Neural progenitor cell (in vitro differentiated cells): ENCODE results near the gene NKAIN4. TPM values are rescaled to one million over a fixed set of nuclear protein-coding genes. Genes with fewer than 3 reads are reported as not detected.
A peak's percentile ranks its signal among the peaks of the same experiment; 100 is the strongest.

Source experiments
- DNase-seq: peaks from one replicate; pipeline ENCODE4 v3.0.0-alpha.2; 2016; ENCODE audit warnings: low spot score
- H2AFZ ChIP-seq: fragments of 200-600 bp; sonication (generic); replicated peaks from 2 replicates; pipeline ENCODE4 v1.6.1; 2016; ENCODE audit warnings: antibody characterized with exemption
- H3F3A ChIP-seq: fragments of 200-600 bp; sonication (generic); 2 replicates; pipeline ENCODE4 v1.6.1; 2016; ENCODE audit warnings: antibody characterized with exemption, low read depth
- H3K27ac ChIP-seq: fragments of 200-600 bp; sonication (generic); 2 replicates; pipeline ENCODE4 v1.5.1; 2016; ENCODE audit warnings: mild to moderate bottlenecking
- H3K27me3 ChIP-seq: fragments of 200-600 bp; sonication (generic); 2 replicates; pipeline ENCODE4 v1.6.1; 2016; ENCODE audit warnings: mild to moderate bottlenecking, moderate library complexity
- H3K36me3 ChIP-seq: fragments of 200-600 bp; sonication (generic); 2 replicates; pipeline ENCODE4 v1.5.1; 2016
- H3K4me1 ChIP-seq: fragments of 200-600 bp; sonication (generic); 2 replicates; pipeline ENCODE4 v1.6.1; 2016; ENCODE audit warnings: mixed run types
- H3K4me2 ChIP-seq: fragments of 200-600 bp; sonication (generic); 2 replicates; pipeline ENCODE4 v1.6.1; 2016
- H3K4me3 ChIP-seq: fragments of 200-600 bp; sonication (generic); 2 replicates; pipeline ENCODE4 v1.5.1; 2016
- H3K79me2 ChIP-seq: fragments of 200-600 bp; sonication (generic); 2 replicates; pipeline ENCODE4 v1.6.1; 2016; ENCODE audit warnings: low read depth
- H3K9ac ChIP-seq: fragments of 200-600 bp; sonication (generic); 2 replicates; pipeline ENCODE4 v1.6.1; 2016
- H3K9me3 ChIP-seq: fragments of 200-600 bp; sonication (generic); 2 replicates; pipeline ENCODE4 v1.5.1; 2016; ENCODE audit warnings: low read depth
- H4K20me1 ChIP-seq: fragments of 200-600 bp; sonication (generic); 2 replicates; pipeline ENCODE4 v1.6.1; 2016; ENCODE audit warnings: low read depth
- H3K27ac Mint-ChIP-seq: 3 replicates; pipeline ENCODE4 v1.8.0; 2021; ENCODE audit warnings: mixed read lengths
- H3K27me3 Mint-ChIP-seq: 2 replicates; pipeline ENCODE4 v1.8.0; 2022; ENCODE audit warnings: low read depth, mild to moderate bottlenecking, inconsistent platforms, moderate library complexity, mixed read lengths; ENCODE audit not compliant: insufficient read depth
- H3K36me3 Mint-ChIP-seq: 3 replicates; pipeline ENCODE4 v1.8.0; 2021; ENCODE audit warnings: mixed read lengths
- H3K4me1 Mint-ChIP-seq: 3 replicates; pipeline ENCODE4 v1.8.0; 2021; ENCODE audit warnings: mixed read lengths
- H3K4me3 Mint-ChIP-seq: 3 replicates; pipeline ENCODE4 v1.8.0; 2021; ENCODE audit warnings: mild to moderate bottlenecking, moderate library complexity, mixed read lengths
- H3K9me3 Mint-ChIP-seq: 3 replicates; pipeline ENCODE4 v1.8.0; 2020; ENCODE audit warnings: mixed read lengths
- EZH2 ChIP-seq: fragments of 200-600 bp; sonication (generic); IDR thresholded peaks from 2 replicates; pipeline ENCODE4 v1.6.1; 2017; ENCODE audit warnings: antibody characterized with exemption, mild to moderate bottlenecking, moderate library complexity
- EZH2phosphoT487 ChIP-seq: fragments of 200-600 bp; sonication (generic); IDR thresholded peaks from 2 replicates; pipeline ENCODE4 v1.6.1; 2017; ENCODE audit warnings: antibody characterized with exemption
- total RNA-seq: library from RNA; depleted of rRNA; stranded (reverse); fragments of >200 nt; gene quantifications from 2 replicates; pipeline ENCODE4 v1.2.3, GENCODE V29; 2015; ENCODE audit warnings: low replicate concordance
- TF ChIP-seq, protein P1 (sequence below): fragments of 200-600 bp; sonication (generic); IDR thresholded peaks from 2 replicates; pipeline ENCODE4 v1.5.1; 2017; ENCODE audit warnings: antibody characterized with exemption, mild to moderate bottlenecking

The NKAIN4 gene
- total RNA-seq, 1 donor from 2014 or later, result 9.7 TPM

DNA sequence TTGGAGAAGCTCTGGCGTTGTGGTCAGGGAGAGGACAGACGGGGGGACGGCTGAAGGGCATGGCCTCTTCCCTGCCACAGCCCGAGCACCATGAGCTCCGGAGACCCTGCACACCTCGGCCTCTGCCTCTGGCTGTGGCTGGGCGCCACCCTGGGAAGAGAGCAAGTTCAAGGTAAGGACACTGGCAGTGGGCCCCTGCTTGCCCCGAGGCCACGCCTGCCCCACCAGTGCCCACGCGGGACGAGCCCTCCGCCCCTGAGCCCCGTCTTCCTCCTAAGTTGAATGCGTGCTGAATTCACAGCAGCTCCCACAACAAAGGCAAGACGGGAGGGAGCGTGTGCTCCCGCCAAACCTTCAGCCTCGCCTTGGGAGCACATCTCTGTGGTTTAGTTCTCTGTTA is 40.8 kb upstream of the NKAIN4 start:
- H3K27ac Mint-ChIP-seq, result peak overlapping the region; percentile 90
- peaks cover 6% of the 10 kb centered on the region for H4K20me1 ChIP-seq
- TF ChIP-seq EZH2, result no peak
- no peak for TF ChIP-seq EZH2phosphoT487
- TF ChIP-seq, protein P1, sequence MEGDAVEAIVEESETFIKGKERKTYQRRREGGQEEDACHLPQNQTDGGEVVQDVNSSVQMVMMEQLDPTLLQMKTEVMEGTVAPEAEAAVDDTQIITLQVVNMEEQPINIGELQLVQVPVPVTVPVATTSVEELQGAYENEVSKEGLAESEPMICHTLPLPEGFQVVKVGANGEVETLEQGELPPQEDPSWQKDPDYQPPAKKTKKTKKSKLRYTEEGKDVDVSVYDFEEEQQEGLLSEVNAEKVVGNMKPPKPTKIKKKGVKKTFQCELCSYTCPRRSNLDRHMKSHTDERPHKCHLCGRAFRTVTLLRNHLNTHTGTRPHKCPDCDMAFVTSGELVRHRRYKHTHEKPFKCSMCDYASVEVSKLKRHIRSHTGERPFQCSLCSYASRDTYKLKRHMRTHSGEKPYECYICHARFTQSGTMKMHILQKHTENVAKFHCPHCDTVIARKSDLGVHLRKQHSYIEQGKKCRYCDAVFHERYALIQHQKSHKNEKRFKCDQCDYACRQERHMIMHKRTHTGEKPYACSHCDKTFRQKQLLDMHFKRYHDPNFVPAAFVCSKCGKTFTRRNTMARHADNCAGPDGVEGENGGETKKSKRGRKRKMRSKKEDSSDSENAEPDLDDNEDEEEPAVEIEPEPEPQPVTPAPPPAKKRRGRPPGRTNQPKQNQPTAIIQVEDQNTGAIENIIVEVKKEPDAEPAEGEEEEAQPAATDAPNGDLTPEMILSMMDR, result no peak
- peaks cover 4% of the 10 kb centered on the region for H3F3A ChIP-seq
- peaks cover 20% of the 10 kb centered on the region for H3K27me3 ChIP-seq
- no peak overlapping the region for H3K9ac ChIP-seq
- H3K9me3 ChIP-seq, result no peaks in the 10 kb centered on the region
- peaks cover 8% of the 10 kb centered on the region for H3K27me3 Mint-ChIP-seq
- no peak overlapping the region for H3K27ac ChIP-seq
- no peaks in the 10 kb centered on the region for H3K79me2 ChIP-seq
- H3K9me3 Mint-ChIP-seq, result no peaks in the 10 kb centered on the region
- no peak overlapping the region for H3K4me3 Mint-ChIP-seq
- H2AFZ ChIP-seq, result no peak overlapping the region
- peaks cover 13% of the 10 kb centered on the region for H3K4me1 Mint-ChIP-seq
- H3K4me1 ChIP-seq, result peaks cover 23% of the 10 kb centered on the region
- no peak overlapping the region for H3K4me2 ChIP-seq
- no peaks in the 10 kb centered on the region for H3K36me3 ChIP-seq
- no peaks in the 10 kb centered on the region for H3K36me3 Mint-ChIP-seq
- DNase-seq, result no peak
- no peak overlapping the region for H3K4me3 ChIP-seq

DNA sequence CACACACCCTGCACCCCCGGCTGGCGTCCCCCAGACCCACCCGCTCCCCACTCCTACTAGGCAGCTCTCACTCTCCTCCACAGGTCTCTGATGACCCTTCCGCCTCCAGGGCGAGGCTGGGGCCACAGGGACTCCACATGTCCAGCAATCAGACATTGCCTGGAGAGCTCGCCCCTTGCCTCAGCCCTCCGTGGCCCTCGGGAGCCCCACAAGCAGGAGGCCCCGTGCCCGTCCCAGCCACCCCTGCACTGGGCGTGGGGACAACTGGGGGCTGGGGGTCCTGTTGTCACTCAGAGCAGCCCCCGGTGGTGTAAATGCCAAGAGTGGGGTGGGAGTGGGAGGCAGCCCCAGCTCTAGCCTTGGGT is 40.3 kb upstream of the NKAIN4 start:
- no peaks in the 10 kb centered on the region for H3K9me3 ChIP-seq
- H3K4me1 ChIP-seq, result peaks cover 23% of the 10 kb centered on the region
- no peak overlapping the region for H2AFZ ChIP-seq
- peaks cover 6% of the 10 kb centered on the region for H4K20me1 ChIP-seq
- H3K4me2 ChIP-seq, result no peak overlapping the region
- H3K9me3 Mint-ChIP-seq, result no peaks in the 10 kb centered on the region
- no peak overlapping the region for H3K9ac ChIP-seq
- no peak overlapping the region for H3K4me3 ChIP-seq
- H3K36me3 Mint-ChIP-seq, result no peaks in the 10 kb centered on the region
- H3K27me3 ChIP-seq, result peaks cover 15% of the 10 kb centered on the region
- H3F3A ChIP-seq, result peaks cover 4% of the 10 kb centered on the region
- H3K79me2 ChIP-seq, result no peaks in the 10 kb centered on the region
- no peak overlapping the region for H3K27ac ChIP-seq
- peaks cover 8% of the 10 kb centered on the region for H3K27me3 Mint-ChIP-seq
- DNase-seq, result no peak
- H3K27ac Mint-ChIP-seq, result no peak overlapping the region
- peaks cover 13% of the 10 kb centered on the region for H3K4me1 Mint-ChIP-seq
- no peaks in the 10 kb centered on the region for H3K36me3 ChIP-seq
- H3K4me3 Mint-ChIP-seq, result no peak overlapping the region
- TF ChIP-seq EZH2phosphoT487 (no peak), EZH2 (no peak)
- TF ChIP-seq, protein P1, result no peak

DNA sequence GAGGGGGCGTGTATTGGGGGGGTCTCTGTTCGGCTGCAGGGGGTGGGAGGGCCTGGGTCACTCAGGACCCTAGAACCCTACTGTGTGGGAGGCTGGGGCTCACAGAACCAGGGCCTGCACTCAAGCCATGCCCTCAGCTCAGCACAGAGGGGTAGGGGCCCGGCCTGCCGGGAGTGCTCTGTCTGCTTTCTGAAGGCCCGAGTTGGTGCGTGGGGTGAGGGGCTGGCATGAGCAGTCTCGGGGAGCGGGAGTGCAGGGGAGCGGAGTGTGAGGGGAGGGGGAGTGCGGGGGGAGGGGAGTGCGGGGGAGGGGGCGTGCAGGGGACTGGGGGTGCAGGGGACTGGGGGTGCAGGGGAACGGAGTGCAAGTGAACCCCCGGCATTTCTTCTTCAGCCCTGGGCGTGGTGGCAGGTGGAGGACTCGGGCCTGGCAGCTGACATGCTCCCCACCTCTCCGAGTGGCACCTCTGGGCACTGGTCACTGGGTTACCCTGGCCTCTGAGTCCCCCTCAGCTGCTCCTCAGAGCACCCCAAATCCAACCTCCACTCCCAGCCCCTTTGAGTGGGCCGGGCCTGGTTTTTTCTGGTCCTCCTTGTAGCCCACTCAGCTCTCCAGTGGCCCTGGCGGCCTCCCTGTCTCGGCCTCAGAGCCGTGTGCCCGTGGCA is 39.7 kb upstream of the NKAIN4 start:
- H3K9me3 ChIP-seq, result no peaks in the 10 kb centered on the region
- no peaks in the 10 kb centered on the region for H3K36me3 Mint-ChIP-seq
- peaks cover 6% of the 10 kb centered on the region for H4K20me1 ChIP-seq
- peaks cover 23% of the 10 kb centered on the region for H3K4me1 ChIP-seq
- no peak overlapping the region for H3K4me3 Mint-ChIP-seq
- H3K27me3 Mint-ChIP-seq, result peaks cover 6% of the 10 kb centered on the region
- no peak overlapping the region for H2AFZ ChIP-seq
- H3K9ac ChIP-seq, result no peak overlapping the region
- H3K27me3 ChIP-seq, result peaks cover 15% of the 10 kb centered on the region
- no peak overlapping the region for H3K27ac Mint-ChIP-seq
- H3K9me3 Mint-ChIP-seq, result no peaks in the 10 kb centered on the region
- peak; percentile 18 for DNase-seq
- peaks cover 4% of the 10 kb centered on the region for H3F3A ChIP-seq
- H3K36me3 ChIP-seq, result no peaks in the 10 kb centered on the region
- H3K27ac ChIP-seq, result no peak overlapping the region
- peaks cover 13% of the 10 kb centered on the region for H3K4me1 Mint-ChIP-seq
- no peaks in the 10 kb centered on the region for H3K79me2 ChIP-seq
- TF ChIP-seq, protein P1, result no peak
- no peak for TF ChIP-seq EZH2phosphoT487
- TF ChIP-seq EZH2, result no peak
- no peak overlapping the region for H3K4me3 ChIP-seq
- no peak overlapping the region for H3K4me2 ChIP-seq
